ENCODE results near the gene SLC2A8. TPM values are rescaled to one million over a fixed set of nuclear protein-coding genes. Genes with fewer than 3 reads are reported as not detected.

SLC2A8 gene
- polyA plus RNA-seq, 3 donors = 6.6 to 8.7 (median 6.6) TPM

GRCh38 chr9:127370147-127370579 lies 26.8 kb upstream of the SLC2A8 start:
- H3K4me1 ChIP-seq (ENCODE audit: control insufficient read depth in 1 of 2, insufficient read depth in 2 of 2, low read length in 2 of 2) = peaks cover 0 to 7% of the 10 kb centered on the region in 2 donors
- no peak overlapping the region for H3K27ac ChIP-seq (ENCODE audit: low read depth in 1 of 2, low read length in 2 of 2)
- H3K4me2 ChIP-seq (replicated peaks; ENCODE audit: extremely low read depth, low read length, poor library complexity, severe bottlenecking) = no peak overlapping the region
- no peak overlapping the region for H2AFZ ChIP-seq (ENCODE audit: insufficient read depth, low read depth, low read length, poor library complexity, severe bottlenecking)
- WGBS (ENCODE audit: insufficient coverage) = 0% methylated on average over 2 of the region's 7 CpGs
- no peak overlapping the region for H3K4me3 Mint-ChIP-seq
- TF ChIP-seq CTCF (IDR thresholded peaks at IDR 0.05) = no peak
- H3K27me3 Mint-ChIP-seq (ENCODE audit: low read depth in 3 of 3) = peaks cover 6 to 16% (median 15%) of the 10 kb centered on the region in 3 donors
- no peak overlapping the region for H3K4me3 ChIP-seq (replicated peaks in 1 of 3; ENCODE audit: low read depth in 2 of 3, low read length in 3 of 3)
- H3K79me2 ChIP-seq (ENCODE audit: insufficient read depth, low read length) = no peaks in the 10 kb centered on the region
- H3K4me1 Mint-ChIP-seq = peaks cover 14% of the 10 kb centered on the region
- intact Hi-C loops (cut with micrococcal nuclease) = no loop called here
- H3K27me3 ChIP-seq (ENCODE audit: control insufficient read depth in 2 of 2, insufficient read depth in 2 of 2, low read length in 2 of 2) = no peaks in the 10 kb centered on the region
- DNase-seq = no peak
- no peaks in the 10 kb centered on the region for H4K20me1 ChIP-seq (ENCODE audit: insufficient read depth, low read length)
- H3K9me3 Mint-ChIP-seq = no peaks in the 10 kb centered on the region
- H3K9me3 ChIP-seq (replicated peaks in 1 of 2; ENCODE audit: control insufficient read depth in 1 of 2, insufficient read depth in 1 of 2, low read length in 2 of 2) = no peaks in the 10 kb centered on the region
- H3K9ac ChIP-seq (ENCODE audit: insufficient read depth, low read length, poor library complexity, severe bottlenecking) = no peak overlapping the region
- H3K36me3 Mint-ChIP-seq = no peaks in the 10 kb centered on the region
- no peaks in the 10 kb centered on the region for H3K36me3 ChIP-seq (replicated peaks in 1 of 2; ENCODE audit: control insufficient read depth in 1 of 2, insufficient read depth in 2 of 2, low read length in 2 of 2)
- no peak overlapping the region for H3K27ac Mint-ChIP-seq

- Mint-ChIP-seq H3K9me3 (no peaks in the 10 kb centered on the region), H3K4me3 (no peak overlapping the region), H3K4me1 (peaks cover 14% of the 10 kb centered on the region), H3K27ac (peak overlapping the region in 1 of 7 donors; percentile 47), H3K36me3 (no peaks in the 10 kb centered on the region), H3K27me3 (ENCODE audit: low read depth in 3 of 3) (peaks cover 6 to 16% (median 15%) of the 10 kb centered on the region in 3 donors)
- intact Hi-C loops (cut with micrococcal nuclease) = no loop called here
- 88% methylated on average over 12 of the region's 13 CpGs for WGBS (ENCODE audit: insufficient coverage)
- no peak overlapping the region for H3K27ac ChIP-seq (ENCODE audit: low read depth in 1 of 2, low read length in 2 of 2)
- H3K4me1 ChIP-seq (ENCODE audit: control insufficient read depth in 1 of 2, insufficient read depth in 2 of 2, low read length in 2 of 2) = peaks cover 0 to 7% of the 10 kb centered on the region in 2 donors
- no peaks in the 10 kb centered on the region for H3K79me2 ChIP-seq (ENCODE audit: insufficient read depth, low read length)
- no peak overlapping the region for H3K4me2 ChIP-seq (replicated peaks; ENCODE audit: extremely low read depth, low read length, poor library complexity, severe bottlenecking)
- no peak for DNase-seq
- H3K36me3 ChIP-seq (replicated peaks in 1 of 2; ENCODE audit: control insufficient read depth in 1 of 2, insufficient read depth in 2 of 2, low read length in 2 of 2) = no peaks in the 10 kb centered on the region
- no peak overlapping the region for H3K4me3 ChIP-seq (replicated peaks in 1 of 3; ENCODE audit: low read depth in 2 of 3, low read length in 3 of 3)
- H3K27me3 ChIP-seq (ENCODE audit: control insufficient read depth in 2 of 2, insufficient read depth in 2 of 2, low read length in 2 of 2) = no peaks in the 10 kb centered on the region
- TF ChIP-seq CTCF (IDR thresholded peaks at IDR 0.05) = no peak
- no peak overlapping the region for H2AFZ ChIP-seq (ENCODE audit: insufficient read depth, low read depth, low read length, poor library complexity, severe bottlenecking)
- no peaks in the 10 kb centered on the region for H3K9me3 ChIP-seq (replicated peaks in 1 of 2; ENCODE audit: control insufficient read depth in 1 of 2, insufficient read depth in 1 of 2, low read length in 2 of 2)
- no peaks in the 10 kb centered on the region for H4K20me1 ChIP-seq (ENCODE audit: insufficient read depth, low read length)
- no peak overlapping the region for H3K9ac ChIP-seq (ENCODE audit: insufficient read depth, low read length, poor library complexity, severe bottlenecking)
These were observed 26.0 kb upstream of the SLC2A8 start for GRCh38 chr9:127370672-127371648.

All from CD14-positive monocyte (primary cell).